Tibial artery (tissue), 4 donors: ENCODE measurements around the gene RHD.
"Not testable (repeated sequence)": the region's sequence is repeated elsewhere in the genome, so short reads cannot be mapped to it uniquely, and the experiment has no call there.

Source experiments
- DNase-seq, 2 donors: peaks; one replicate each; pipeline ENCODE4 v3.0.0-alpha.2; 2019
- H3K27ac ChIP-seq, 2 donors: fragments of 200-600 bp; sonication (generic) in 1 of 2; 1 replicate in 1 of 2; 2 replicates in 1 of 2; pipeline ENCODE4 v1.5.1; 2018 to 2019; ENCODE audit warnings: mild to moderate bottlenecking in 1 of 2
- H3K27me3 ChIP-seq, 2 donors: fragments of 200-600 bp; sonication (generic) in 1 of 2; one replicate each; pipeline versions ENCODE4 v1.5.1 to v1.6.0; 2016 to 2019
- H3K36me3 ChIP-seq, 3 donors: fragments of 200-600 bp; sonication (generic) in 2 of 3; one replicate each; pipeline ENCODE4 v1.5.1; 2016 to 2019; ENCODE audit warnings: mild to moderate bottlenecking in 2 of 3
- H3K4me1 ChIP-seq, 4 donors: fragments of 200-600 bp; sonication (generic) in 2 of 4; 1 replicate in 3 of 4; 2 replicates in 1 of 4; pipeline ENCODE4 v1.5.1; 2016 to 2019
- H3K4me3 ChIP-seq, 2 donors: fragments of 200-600 bp; sonication (generic) in 1 of 2; 1 replicate in 1 of 2; 2 replicates in 1 of 2; pipeline ENCODE4 v1.5.1; 2018 to 2019; ENCODE audit warnings: mild to moderate bottlenecking in 2 of 2
- H3K9me3 ChIP-seq, 3 donors: fragments of 200-600 bp; sonication (generic) in 1 of 3; one replicate each; pipeline ENCODE4 v1.5.1; 2016 to 2019
- intact Hi-C: fragments of 100-400 bp; cut with DNase I; formaldehyde crosslinking; loops from one replicate; pipeline ENCODE4 v1.15.0; 2023; ENCODE audit warnings: low total_unique reads

RHD gene

GRCh38 chr1:25277295-25277694 is 5.0 kb downstream of the RHD start:
- H3K27me3 ChIP-seq, H3K27ac ChIP-seq, H3K36me3 ChIP-seq, H3K4me1 ChIP-seq, H3K4me3 ChIP-seq, intact Hi-C loops, DNase-seq, H3K9me3 ChIP-seq: not testable (repeated sequence)

- intact Hi-C loops, H3K4me3 ChIP-seq, H3K4me1 ChIP-seq, H3K27me3 ChIP-seq, H3K36me3 ChIP-seq, DNase-seq, H3K27ac ChIP-seq, H3K9me3 ChIP-seq: not testable (repeated sequence)
These were observed 6.0 kb downstream of the RHD start for GRCh38 chr1:25278358-25278757.

GRCh38 chr1:25278790-25279189 is 6.5 kb downstream of the RHD start:
- intact Hi-C loops, H3K9me3 ChIP-seq, DNase-seq, H3K27me3 ChIP-seq, H3K27ac ChIP-seq, H3K4me1 ChIP-seq, H3K36me3 ChIP-seq, H3K4me3 ChIP-seq: not testable (repeated sequence)

GRCh38 chr1:25279693-25280111 is 7.4 kb downstream of the RHD start:
- H3K36me3 ChIP-seq, H3K9me3 ChIP-seq, H3K4me1 ChIP-seq, H3K27ac ChIP-seq, intact Hi-C loops, H3K4me3 ChIP-seq, DNase-seq, H3K27me3 ChIP-seq: not testable (repeated sequence)

- DNase-seq, H3K4me1 ChIP-seq, H3K36me3 ChIP-seq, H3K4me3 ChIP-seq, H3K27ac ChIP-seq, H3K9me3 ChIP-seq, intact Hi-C loops, H3K27me3 ChIP-seq: not testable (repeated sequence)
These were observed 13.6 kb downstream of the RHD start for GRCh38 chr1:25285862-25286261.

- H3K4me1 ChIP-seq, H3K27me3 ChIP-seq, DNase-seq, H3K9me3 ChIP-seq, H3K36me3 ChIP-seq, intact Hi-C loops, H3K27ac ChIP-seq, H3K4me3 ChIP-seq: not testable (repeated sequence)
These were observed 14.9 kb downstream of the RHD start for GRCh38 chr1:25287164-25287563.

- DNase-seq, H3K4me3 ChIP-seq, H3K9me3 ChIP-seq, H3K27me3 ChIP-seq, intact Hi-C loops, H3K36me3 ChIP-seq, H3K4me1 ChIP-seq, H3K27ac ChIP-seq: not testable (repeated sequence)
These were observed 16.3 kb downstream of the RHD start for GRCh38 chr1:25288573-25289101.

GRCh38 chr1:25290043-25290442 is 17.7 kb downstream of the RHD start:
- H3K27me3 ChIP-seq, H3K4me1 ChIP-seq, intact Hi-C loops, H3K9me3 ChIP-seq, DNase-seq, H3K4me3 ChIP-seq, H3K27ac ChIP-seq, H3K36me3 ChIP-seq: not testable (repeated sequence)

GRCh38 chr1:25293426-25293825 is 21.1 kb downstream of the RHD start:
- DNase-seq, intact Hi-C loops, H3K9me3 ChIP-seq, H3K36me3 ChIP-seq, H3K27me3 ChIP-seq, H3K27ac ChIP-seq, H3K4me1 ChIP-seq, H3K4me3 ChIP-seq: not testable (repeated sequence)

GRCh38 chr1:25294889-25295826 is 22.8 kb downstream of the RHD start:
- H3K4me1 ChIP-seq, H3K36me3 ChIP-seq, intact Hi-C loops, H3K27me3 ChIP-seq, H3K27ac ChIP-seq, H3K4me3 ChIP-seq, DNase-seq, H3K9me3 ChIP-seq: not testable (repeated sequence)

GRCh38 chr1:25296501-25296900 is 24.2 kb downstream of the RHD start:
- H3K27ac ChIP-seq, H3K4me3 ChIP-seq, H3K9me3 ChIP-seq, H3K36me3 ChIP-seq, intact Hi-C loops, DNase-seq, H3K4me1 ChIP-seq, H3K27me3 ChIP-seq: not testable (repeated sequence)

- DNase-seq, H3K27me3 ChIP-seq, H3K27ac ChIP-seq, H3K4me3 ChIP-seq, H3K4me1 ChIP-seq, intact Hi-C loops, H3K9me3 ChIP-seq: not testable (repeated sequence)
- peaks cover 0 to 18% (median 0%) of the 10 kb centered on the region in 3 donors for H3K36me3 ChIP-seq
These were observed 28.4 kb downstream of the RHD start for GRCh38 chr1:25300729-25301128.

GRCh38 chr1:25302330-25302729 is 30.0 kb downstream of the RHD start:
- intact Hi-C loops, H3K4me3 ChIP-seq, H3K4me1 ChIP-seq, DNase-seq, H3K27ac ChIP-seq, H3K9me3 ChIP-seq, H3K27me3 ChIP-seq: not testable (repeated sequence)
- H3K36me3 ChIP-seq: peaks cover 0 to 32% (median 0%) of the 10 kb centered on the region in 3 donors

- peaks cover 0 to 32% (median 0%) of the 10 kb centered on the region in 3 donors for H3K36me3 ChIP-seq
- H3K9me3 ChIP-seq, H3K27me3 ChIP-seq, H3K4me1 ChIP-seq, H3K4me3 ChIP-seq, H3K27ac ChIP-seq, DNase-seq, intact Hi-C loops: not testable (repeated sequence)
These were observed 32.6 kb downstream of the RHD start for GRCh38 chr1:25304936-25305335.
